NCI-H1694 treated with DMSO at 0.1 percent for 48 hours (cell line): ENCODE measurements around the gene SPOP.
"Not testable (repeated sequence)": the region's sequence is repeated elsewhere in the genome, so short reads cannot be mapped to it uniquely, and the experiment has no call there.

ENCODE experiments used
- DNase-seq: peaks from one replicate; lab custom pipeline; 2025; lab: John Stamatoyannopoulos, UW

The SPOP gene

DNA sequence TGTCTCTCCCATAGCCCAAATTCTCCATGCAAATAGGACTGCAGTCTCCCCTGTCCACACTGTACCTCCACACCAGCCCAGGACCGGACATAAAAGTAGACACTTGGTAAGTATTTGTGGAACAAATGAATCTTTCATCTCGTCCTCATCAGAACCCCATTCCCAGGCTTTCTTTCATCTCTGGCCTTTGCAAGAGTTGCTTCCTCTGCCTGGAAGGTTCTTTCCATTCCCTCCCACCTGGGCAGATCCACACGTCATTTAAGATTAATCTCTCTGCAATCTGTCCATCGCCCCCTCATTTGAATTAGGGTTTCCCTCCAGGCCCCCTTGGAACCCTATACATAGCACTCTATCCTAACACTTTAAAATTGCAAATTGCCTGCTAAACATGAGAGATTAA lies 106.1 kb downstream of the SPOP start:
- no peak for DNase-seq

DNA sequence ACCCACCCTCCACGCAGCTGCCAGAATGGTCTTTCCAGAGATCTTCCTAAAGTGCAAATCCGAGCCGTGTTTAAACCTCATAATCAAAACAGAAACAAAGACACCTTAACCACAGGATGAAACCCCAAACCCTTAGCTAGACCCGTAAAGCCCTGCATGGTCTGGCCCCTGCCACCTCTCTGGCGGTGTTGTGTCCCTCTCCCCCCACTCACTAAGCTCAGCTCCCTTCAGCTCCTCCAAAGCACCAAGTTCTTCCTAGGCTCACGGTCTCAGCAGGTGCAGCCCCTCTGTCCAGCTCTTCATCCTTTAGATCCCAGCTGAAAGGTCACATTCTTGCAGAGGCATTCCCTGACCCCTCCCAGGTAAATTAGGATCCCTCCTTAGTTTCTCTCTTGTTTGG lies 106.6 kb downstream of the SPOP start:
- no peak for DNase-seq

DNA sequence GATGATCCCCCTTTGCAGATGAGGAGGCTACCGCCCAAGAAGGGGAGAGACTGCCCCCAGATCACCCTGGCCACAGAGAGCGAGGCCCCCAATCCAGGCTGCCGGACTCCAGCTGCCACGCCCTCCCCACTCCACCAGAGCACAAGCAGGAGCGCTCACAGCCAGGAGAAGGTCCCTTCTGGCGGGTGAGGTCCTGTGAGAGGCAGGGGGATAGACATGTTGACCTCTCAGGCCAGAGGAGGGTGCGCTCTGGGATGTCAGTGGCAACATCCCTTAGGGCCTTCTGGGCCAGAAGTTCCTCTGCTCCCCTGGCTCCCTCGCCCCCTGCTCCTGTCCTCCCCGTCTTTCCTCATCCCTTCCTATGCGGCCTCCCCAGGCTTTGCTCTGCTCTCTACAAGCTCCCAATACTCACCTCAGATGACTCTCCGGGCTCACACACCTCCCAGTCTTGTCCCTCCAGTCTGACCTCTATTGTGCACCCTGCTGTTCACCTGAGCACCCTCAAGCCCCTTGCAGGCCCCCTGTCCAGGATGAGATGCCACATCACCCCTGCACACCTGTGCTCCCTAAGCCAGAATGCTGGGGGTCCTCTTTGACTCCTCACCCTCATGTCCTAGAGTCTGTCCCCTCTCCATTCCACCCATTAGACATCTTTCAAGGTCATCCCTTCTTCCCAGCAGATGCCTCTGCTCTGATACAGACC lies 107.2 kb downstream of the SPOP start:
- DNase-seq = no peak

DNA sequence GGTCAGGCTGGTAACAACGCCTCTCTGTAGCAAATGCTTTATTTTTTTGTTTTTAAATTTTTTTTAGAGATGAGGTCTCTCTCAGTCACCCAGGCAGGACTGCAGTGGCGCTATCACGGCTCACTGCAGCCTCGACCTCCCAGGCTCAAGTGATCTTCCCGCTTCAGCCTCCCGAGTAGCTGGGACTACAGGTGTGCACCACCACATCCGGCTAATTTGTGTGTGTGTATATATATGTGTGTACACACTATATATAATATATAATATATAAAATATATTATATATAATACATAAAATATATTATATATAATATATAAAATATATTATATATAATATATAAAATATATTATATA lies 109.2 kb downstream of the SPOP start:
- DNase-seq = not testable (repeated sequence)

DNA sequence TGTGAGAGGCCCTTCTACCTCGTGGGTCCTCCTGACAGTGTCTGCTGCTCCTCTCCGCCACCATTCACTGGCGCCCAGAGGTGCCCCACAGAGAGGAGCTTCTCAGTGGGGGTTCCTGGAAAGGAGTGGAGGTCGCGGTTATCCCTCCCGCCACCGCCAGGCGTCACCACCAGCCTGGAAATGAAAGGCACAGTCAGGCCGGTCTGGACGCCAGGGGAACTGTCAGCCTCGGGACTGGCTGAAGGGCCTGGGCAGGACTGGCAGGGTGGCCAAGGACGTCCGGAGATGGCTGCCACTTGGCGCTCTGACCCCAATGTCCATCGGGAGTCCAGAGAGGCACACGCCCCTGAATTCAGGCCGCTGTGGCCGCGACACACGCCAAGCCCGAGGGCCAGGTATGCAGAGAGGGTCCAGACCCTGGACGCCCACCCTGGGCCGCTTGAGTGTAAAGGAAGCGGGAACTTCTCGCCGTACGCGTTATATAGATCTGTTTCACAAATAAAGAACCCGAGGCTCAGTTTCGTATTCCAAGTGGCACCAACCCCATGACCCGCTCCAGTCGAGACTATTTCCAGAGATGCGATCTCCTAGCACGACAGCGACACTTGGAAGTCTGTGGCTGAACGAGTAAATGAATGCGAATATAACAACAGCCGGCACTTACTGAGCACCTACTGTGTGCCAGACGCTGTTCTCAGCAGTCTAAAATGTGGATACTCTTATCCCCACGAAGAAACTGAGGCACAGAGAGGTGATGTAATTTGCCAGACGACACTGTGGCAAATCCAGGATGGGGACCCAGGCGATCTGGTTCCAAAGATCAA lies 109.8 kb downstream of the SPOP start:
- peak; percentile 53 for DNase-seq

DNA sequence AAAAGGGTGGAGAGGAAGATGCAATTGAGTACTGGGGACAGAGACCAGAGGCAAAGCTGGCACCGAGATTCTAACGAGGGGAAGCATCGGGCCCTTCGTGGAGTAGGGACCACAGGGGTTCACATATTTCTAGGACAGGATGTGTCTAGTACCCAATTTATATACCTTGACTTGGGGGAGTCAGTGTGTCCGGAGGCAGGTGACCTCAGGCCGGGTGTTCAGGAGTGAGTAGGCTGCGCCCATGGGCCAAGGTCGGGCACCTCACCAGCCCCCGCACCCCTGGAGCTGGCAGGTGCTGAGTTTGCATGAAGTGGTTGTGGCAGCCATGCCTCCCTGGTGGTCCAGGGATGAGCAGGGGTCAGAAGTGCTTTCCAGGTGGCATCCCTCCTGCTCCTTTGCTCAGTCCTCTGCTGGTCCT lies 110.8 kb downstream of the SPOP start:
- no peak for DNase-seq

DNA sequence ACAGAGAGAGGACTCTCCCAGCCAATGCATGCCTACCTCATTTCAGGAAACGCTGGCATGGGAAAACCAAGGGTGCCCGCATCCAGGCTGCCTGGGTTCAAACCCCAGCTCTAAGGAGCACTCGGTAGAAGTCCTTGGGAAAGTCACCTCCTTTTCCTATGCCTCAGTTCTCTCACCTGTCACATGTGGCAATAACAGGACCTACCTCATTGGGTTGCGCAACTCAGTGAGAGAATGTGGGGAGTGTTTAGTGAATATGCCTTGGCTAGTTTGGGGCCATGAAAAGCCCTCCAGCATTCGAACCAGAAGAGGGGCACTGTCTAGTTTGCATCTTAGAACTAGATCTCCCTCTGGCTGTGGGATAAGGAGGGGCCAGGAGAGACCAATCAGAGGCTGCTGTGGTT lies 111.2 kb downstream of the SPOP start:
- DNase-seq = no peak

DNA sequence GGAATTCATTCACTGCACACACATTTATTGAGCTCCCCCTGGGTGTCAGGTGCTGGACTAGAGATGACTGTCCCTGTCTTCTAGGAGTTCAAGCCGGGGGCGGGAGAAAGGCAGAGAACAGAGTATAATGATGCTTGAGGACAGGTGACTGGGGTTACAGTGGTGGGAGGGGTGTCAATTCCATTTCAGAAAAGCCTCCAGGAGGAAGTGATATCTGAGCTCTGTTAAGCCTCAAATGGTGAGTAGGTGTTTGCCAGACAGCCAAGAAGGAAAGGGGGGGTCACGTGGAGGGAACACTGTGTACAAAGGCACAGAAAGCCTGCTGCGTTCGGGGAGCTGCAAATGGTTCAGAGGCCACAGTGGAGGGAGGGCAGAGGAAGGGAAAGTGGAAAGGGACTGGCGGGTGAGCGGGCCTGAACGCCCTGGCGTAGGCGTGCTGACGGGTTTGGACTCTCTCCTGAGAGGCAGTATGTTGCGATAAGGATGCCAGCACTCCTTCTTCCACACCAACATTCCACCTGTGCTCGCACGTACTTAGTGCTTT lies 111.9 kb downstream of the SPOP start:
- DNase-seq = no peak

DNA sequence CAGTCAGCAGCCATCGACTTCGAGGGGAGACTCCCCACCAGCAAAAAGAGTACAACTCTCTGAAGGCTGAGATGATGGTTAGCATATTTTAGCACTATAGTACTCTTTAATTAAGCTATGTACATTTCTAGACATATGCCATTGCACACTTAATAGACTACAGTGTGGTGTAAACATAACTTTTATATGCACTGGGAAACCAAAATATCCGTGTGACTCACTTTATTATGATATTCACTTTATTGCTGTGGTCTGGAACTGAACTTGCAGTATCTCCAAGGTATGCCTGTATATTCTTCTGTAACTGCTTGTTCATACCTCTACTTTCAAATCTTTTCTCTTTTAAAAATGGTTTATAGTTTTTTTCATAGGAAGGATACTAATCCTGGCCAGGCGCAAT lies 113.3 kb downstream of the SPOP start:
- no peak for DNase-seq

DNA sequence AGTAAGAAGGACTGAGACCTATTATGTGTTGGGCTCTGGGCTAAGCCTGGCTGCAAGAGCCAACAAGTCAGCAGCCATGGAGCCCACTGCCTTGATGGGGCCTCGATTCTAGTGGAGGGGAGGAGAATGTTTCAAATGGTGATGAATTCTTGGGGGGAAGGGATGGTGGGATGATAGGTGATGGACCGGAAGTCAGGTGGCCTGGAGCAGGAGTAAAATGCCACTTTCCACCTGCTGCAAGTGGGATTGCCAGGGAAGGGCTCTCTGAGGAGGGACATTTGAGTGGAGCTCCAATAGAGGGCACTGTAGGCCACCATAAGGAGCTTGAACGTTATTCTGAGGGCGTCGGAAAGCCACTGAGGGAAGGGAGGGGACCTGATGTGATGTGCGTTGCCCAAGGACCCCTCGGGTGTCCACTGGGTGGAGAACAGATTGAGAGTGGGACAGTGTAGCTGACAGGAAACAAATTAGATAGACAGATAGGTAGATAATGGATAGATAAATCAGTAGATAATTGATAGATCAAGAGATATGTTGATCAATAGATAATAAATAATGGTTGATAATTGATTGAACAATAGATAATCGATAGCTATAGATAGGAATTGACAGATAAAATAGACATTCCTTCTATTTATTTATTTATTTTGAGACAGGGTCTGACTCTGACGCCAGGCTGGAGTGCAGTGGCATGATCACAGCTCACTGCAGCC lies 120.4 kb downstream of the SPOP start:
- DNase-seq = peak; percentile 73

DNA sequence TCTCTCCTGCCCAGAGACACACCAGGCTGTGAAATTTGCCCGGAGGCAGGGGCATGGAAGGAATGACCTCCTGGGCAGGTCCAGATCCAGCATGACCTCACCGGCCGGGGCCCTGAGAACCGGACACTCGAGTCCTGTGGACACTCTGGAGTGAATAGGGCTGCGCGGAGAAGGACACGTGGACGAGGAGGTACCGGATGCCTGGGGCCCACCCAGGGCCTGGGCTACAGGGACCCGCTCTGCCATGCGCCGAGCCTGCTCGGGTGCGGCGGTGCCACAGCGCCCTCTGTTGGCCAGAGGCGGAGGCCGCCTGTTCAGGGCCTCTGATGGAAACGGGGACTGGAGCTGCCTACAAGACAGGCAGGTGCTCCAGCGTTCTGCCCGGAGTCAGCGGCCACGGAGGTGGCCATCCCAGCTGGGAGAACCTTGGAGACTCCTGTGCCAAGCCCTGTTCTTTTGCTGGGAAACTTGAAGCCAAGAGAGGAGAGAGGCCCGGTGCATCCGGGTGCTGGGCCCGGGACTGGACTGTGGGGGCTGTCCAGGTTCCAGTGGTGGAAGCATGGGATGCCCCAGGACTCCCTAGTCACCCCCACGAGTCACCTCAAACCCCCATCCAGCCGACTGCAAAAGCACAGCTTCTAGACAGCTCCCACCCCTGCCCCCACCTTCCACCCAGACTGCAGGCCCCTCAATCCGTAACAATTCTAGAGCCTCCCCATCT lies 121.5 kb downstream of the SPOP start:
- peak; percentile 74 for DNase-seq

DNA sequence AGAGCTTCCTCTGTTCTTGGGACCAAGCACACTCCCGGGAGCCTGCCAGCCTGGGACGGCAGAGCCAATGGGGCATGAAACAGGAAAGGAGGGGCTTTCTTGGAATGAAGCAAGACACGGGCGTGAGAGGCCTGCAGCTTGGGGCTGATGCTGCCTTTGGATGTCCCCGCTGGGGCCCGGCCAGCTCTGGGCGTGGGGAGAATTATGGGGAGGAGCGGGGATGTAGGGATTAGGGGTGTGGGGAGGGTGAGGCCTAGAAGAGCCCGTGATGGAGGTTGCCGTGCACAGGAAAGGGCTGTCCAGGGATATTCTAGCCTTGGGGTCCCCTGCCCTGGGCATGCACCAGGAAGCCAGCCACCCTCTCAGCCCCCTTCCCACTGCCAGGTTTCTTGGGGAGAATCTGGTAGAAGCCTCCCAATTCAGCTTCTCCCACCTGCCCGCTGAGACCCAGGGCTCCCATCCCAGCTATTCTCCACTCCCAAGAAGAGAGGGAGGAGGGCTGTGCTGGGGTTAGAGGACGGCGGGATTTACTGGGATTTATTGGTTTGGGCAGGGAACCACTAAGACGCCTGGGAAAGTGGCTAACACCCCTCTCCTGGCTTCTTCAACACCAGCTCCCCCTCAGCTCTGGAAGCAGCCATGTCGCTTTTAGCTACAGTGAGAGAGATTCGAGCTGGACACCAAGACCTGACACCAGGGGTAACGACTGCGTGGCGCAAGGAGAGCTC lies 122.2 kb downstream of the SPOP start:
- DNase-seq = no peak

DNA sequence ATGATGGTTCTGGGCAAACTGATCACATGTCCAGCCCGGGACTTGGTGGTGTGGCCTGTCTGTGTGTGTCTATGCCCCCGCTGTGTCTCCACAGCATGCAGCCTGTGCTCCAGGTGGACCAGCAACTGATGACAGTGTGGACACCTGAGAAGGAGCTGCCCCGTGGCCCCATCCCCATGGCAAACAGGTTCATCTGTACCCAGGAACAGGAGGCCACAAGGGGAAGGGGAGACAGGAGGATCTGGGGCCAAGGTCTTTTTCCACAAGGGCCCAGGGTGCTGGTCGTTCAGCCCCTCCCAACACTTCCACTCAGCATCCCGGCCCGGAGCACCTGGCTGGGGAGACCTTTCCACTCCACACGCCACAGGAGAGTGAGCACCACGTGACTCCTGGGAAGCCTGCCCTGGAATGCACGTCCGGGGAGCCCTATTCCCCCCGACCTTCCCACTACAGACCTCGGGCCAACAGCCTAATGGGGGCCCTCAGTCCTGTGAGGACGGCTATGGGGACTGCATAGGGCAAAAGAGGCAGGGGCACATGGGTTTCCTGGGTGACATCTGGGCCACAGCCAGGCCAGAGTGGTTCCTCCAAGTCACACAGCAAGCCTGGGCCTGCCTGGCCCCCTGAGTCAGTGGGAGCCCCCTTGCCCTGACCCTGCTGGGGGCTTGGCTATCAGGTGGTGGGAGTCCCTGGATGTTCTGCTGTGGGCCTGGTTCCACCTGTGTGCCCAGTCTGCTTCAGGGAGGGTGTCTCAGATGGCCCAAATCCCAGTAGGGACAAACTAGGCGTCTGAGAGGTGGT lies 123.0 kb downstream of the SPOP start:
- DNase-seq = no peak

DNA sequence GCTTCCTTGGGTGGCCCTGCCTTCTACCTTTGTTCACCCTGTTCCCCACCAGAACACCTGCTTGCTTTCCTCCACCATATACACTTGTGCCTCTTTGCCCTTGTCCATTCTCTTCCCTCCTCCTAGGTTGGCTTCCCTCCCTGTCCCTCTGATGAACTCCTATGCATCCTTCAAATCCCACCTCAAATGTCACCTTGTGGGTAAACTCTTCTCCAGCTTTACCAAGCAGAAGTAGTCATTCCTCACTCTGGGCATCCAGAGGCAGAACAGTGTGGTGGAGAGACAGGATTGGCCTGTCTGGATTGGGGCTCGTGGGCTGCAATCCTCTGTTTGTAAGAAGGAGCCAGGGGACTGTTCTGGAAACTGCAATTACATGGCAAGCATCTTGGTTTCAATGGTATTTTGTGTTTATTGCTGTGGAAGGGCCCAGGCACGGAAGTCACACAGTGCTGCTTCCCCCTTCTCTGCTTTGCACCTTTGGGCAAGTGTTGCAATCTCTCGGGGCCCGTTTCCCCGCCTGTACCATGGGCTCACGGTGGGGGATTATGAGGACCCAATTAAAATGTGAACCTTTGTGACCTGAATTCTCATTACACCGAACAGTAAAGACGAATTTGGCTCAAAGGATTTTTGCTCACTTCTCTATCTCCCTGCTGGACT lies 124.1 kb downstream of the SPOP start:
- no peak for DNase-seq

DNA sequence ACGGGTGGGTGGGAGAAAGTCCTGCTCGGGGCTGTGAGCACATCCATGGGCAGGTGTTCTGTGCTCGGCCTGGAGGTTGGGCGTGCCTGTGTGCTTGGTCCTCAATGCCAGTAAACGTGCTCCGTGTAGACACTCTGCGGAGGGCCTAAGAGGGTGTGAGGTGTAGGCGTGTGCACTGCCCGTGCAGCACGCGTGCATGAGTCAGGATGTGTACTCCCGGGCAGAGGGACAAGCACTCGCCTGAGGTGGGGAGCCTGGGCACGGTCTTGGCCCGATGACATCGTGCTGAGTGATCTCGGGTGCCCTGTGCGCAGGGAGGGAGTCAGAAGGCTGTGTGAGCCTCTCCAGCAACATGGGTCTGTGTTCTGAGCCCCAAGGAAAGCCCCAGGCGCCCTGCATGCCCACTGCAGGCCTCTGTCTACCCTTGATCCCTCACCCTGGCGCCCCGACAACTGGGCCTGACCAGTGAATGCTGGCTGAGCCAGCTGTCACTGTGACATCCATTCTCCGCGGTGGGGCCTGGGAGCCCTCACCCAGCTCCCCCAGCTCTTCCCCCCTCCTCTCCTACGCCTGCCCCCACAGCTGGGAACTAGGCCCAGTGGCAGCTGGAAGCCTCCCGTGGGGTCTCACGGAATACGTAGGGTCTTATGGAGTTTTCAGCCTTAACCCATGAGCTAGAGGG lies 125.7 kb downstream of the SPOP start:
- no peak for DNase-seq

DNA sequence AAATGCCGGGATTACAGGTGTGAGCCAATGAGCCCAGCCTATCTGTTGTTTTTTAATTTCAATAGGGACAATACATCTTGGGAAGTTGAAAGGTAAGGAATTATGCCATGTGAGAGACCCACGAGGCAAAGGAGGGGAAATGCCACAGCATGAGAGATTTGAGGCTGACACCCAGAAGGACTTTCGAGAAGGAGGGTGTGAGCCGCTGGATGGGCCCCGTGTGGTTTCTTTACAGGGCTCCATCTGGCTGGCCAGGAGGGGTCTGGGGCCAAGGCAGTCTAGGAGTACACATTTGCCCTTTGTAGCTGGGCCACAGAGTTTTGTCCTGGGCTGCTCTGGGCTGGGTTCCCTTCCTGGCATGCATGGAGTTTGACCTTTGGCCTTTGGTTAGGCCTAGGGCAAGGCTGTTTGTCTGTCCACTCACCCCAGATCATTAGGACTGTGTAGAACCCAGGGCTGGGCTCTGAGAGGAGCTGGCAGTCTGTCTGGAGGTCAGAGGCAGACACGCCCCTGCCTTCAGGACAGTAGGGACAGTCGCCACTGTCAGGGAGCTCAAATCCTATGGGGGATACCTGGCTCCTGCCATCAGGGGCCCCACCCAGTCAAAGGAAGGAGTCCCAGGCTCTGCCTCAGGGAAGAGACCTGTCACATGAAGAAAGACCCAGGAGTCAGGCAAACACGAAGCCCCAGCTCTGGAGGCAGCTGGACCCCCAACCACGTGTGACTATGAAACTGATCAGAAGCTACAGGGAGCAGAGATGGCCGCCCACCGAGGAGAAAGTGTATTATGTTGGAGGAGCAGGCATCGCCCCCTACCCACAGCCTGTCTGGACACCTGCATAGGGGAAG lies 126.5 kb downstream of the SPOP start:
- DNase-seq = no peak

DNA sequence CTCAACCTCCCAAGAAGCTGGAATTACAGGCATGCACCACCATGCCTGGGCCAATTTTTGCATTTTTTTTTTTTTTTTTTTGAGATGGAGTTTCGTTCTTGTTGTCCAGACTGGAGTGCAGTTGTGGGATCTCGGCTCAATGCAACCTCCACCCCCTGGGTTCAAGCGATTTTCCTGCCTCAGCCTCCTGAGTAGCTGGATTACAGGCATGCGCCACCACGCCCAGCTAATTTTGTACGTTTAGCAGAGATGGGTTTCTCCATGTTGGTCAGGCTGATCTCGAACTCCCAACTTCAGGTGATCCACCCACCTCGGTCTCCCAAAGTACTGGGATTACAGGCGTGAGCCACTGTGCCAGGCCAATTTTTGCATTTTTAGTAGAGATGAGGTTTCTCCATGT lies 127.1 kb downstream of the SPOP start:
- DNase-seq = not testable (repeated sequence)
